BJ (cell line): Measurements from ENCODE around the gene STK38. TPM values are rescaled to one million over a fixed set of nuclear protein-coding genes. Genes with fewer than 3 reads are reported as not detected.

Source experiments
- CTCF ChIA-PET: fragments of 350-600 bp; formaldehyde crosslinking; extraction: SDS; loops from one replicate; lab custom pipeline; 2021; ENCODE audit warnings: antibody characterized with exemption, inconsistent platforms; lab: Yijun Ruan, JAX
- POLR2A ChIA-PET: fragments of 300-600 bp; sonication (Branson Sonifier 250); formaldehyde crosslinking; extraction: SDS; loops from one replicate; lab custom pipeline; 2021; ENCODE audit warnings: antibody characterized with exemption; lab: Charles Lee
- DNase-seq: peaks from one replicate; pipeline ENCODE4 v3.0.0-alpha.2; 2011; ENCODE audit warnings: low read depth
- H3K27me3 ChIP-seq: 2 replicates; pipeline ENCODE4 v1.6.0; 2011; ENCODE audit warnings: low read length; ENCODE audit not compliant: control insufficient read depth, insufficient read depth
- H3K36me3 ChIP-seq: 2 replicates; pipeline ENCODE4 v1.5.1; 2011; ENCODE audit warnings: low read length; ENCODE audit not compliant: control insufficient read depth, insufficient read depth
- H3K4me3 ChIP-seq: 2 replicates; pipeline ENCODE4 v1.5.1; 2011; ENCODE audit warnings: low read depth, mild to moderate bottlenecking, control low read depth, low read length
- CTCF ChIP-seq: IDR thresholded peaks from 2 replicates; pipeline ENCODE4 v1.5.1; 2011; ENCODE audit warnings: low read depth, mild to moderate bottlenecking, control low read depth, inconsistent platforms, low read length, moderate library complexity; ENCODE audit not compliant: insufficient read depth
- polyA plus RNA-seq: library from polyadenylated mRNA; depleted of rRNA; stranded (reverse); fragments of >200 nt; gene quantifications from 2 replicates; pipeline ENCODE4 v1.2.3, GENCODE V29; 2011

Gene STK38
- polyA plus RNA-seq, 1 experiment, result 22.1 TPM

DNA sequence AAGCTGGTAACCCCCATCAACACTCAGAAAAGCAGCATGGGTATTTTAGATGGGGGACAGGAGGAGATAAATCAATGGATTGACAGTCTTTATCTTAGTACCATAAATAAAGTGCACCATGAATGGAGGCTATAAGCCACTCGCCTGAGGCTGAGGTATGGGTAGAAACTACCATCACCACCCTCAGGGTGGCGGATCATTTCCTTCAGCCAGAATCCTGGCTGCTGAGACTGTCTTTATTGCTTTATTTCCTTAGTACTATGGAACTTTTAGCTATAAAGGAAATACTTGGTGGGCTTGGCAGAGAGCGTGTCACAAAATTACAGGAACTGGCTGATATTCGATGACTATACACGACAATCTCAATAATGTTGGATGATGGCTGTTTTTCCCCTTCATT is 52.2 kb downstream of the STK38 start:
- peaks cover 14% of the 10 kb centered on the region for H3K36me3 ChIP-seq
- ChIA-PET POLR2A (interaction anchor here (0.6 kb wide), 1 partner anchor 699 kb away, joined by 5 read pairs; no protein-coding TSS in a partner anchor), CTCF (interaction anchor here (0.9 kb wide), 1 partner anchor 120 kb away, joined by 3 read pairs; no protein-coding TSS in a partner anchor)
- no peaks in the 10 kb centered on the region for H3K27me3 ChIP-seq
- H3K4me3 ChIP-seq, result no peak overlapping the region
- DNase-seq, result no peak
- no peak for TF ChIP-seq CTCF

DNA sequence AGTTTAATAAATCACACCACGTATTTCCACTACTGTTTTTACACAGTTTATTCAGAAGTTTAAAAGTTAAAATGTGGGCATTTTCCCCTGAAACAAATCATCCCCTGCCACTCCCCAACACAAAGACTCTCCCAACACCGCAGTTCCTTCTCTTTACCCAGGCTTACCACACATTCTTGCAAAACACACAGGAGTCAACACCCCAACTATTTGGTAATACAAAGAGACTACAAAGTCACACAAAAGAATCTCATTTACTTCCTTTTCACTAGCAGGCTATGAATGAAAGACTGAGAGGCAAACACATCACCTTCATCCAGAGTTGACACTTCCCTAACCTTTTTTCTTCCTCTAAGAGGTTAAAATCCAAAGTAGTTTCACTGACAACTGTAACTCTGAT is 53.4 kb downstream of the STK38 start:
- ChIA-PET CTCF (no interaction called here), POLR2A (no interaction called here)
- no peak for DNase-seq
- Histone ChIP-seq H3K36me3 (peaks cover 12% of the 10 kb centered on the region), H3K4me3 (no peak overlapping the region), H3K27me3 (no peaks in the 10 kb centered on the region)
- TF ChIP-seq CTCF, result no peak

DNA sequence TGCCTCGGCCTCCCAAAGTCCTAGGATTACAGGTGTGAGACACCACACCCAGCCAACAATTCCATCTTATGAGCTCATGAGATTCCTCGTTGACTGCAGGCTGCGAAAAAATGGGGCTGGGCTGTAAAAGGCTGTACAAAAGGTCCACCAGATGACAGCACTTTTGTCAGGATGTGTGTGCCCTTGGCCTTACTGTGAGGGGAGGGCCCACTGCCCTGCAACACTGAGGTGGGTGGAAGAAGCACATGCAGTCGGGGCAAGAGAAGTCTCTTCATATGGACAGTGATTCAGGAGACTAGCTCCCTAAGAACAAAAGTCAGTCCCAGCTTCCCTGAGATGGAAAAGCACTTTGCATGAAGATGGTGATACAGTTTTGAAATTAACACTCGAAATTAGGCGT is 54.0 kb downstream of the STK38 start:
- peaks cover 12% of the 10 kb centered on the region for H3K36me3 ChIP-seq
- POLR2A ChIA-PET, result interaction anchor here (0.6 kb wide), 2 partner anchors 54 to 86 kb away, joined by 3 read pairs; no protein-coding TSS in a partner anchor
- no peak for TF ChIP-seq CTCF

GRCh38 chr6:36492621-36493020 is 54.7 kb downstream of the STK38 start:
- DNase-seq, result no peak
- peaks cover 12% of the 10 kb centered on the region for H3K36me3 ChIP-seq

More for the DNA sequence above, 54.0 kb downstream of the STK38 start:
- Histone ChIP-seq H3K4me3 (no peak overlapping the region), H3K27me3 (no peaks in the 10 kb centered on the region)
- CTCF ChIA-PET, result no interaction called here
- DNase-seq, result no peak

GRCh38 chr6:36492092-36492491 is 55.2 kb downstream of the STK38 start:
- Histone ChIP-seq H3K27me3 (no peaks in the 10 kb centered on the region), H3K36me3 (peaks cover 12% of the 10 kb centered on the region), H3K4me3 (no peak overlapping the region)
- no peak for TF ChIP-seq CTCF
- ChIA-PET POLR2A (no interaction called here), CTCF (interaction anchor here (1.6 kb wide), 1 partner anchor 10 kb away, joined by 3 read pairs; no protein-coding TSS in a partner anchor)
- no peak for DNase-seq

More at GRCh38 chr6:36492621-36493020, 54.7 kb downstream of the STK38 start:
- no peaks in the 10 kb centered on the region for H3K27me3 ChIP-seq
- ChIA-PET POLR2A (interaction anchor here (0.6 kb wide), 1 partner anchor 53 kb away, joined by 3 read pairs; no protein-coding TSS in a partner anchor), CTCF (no interaction called here)
- TF ChIP-seq CTCF, result no peak
- no peak overlapping the region for H3K4me3 ChIP-seq
